Panc1 (cell line): ENCODE results near the gene PDE12. TPM values are rescaled to one million over a fixed set of nuclear protein-coding genes. Genes with fewer than 3 reads are reported as not detected.

Experiments
- ATAC-seq: fragments of 200-7000 bp; cut with Tn5 transposase; 2 replicates; pipeline ENCODE4 v1.9.1; 2020; ENCODE audit warnings: mild to moderate bottlenecking, moderate library complexity
- BruUV-seq: library from RNA; stranded (reverse); fragments of 400-500 nt; replicated peaks from 2 replicates; lab custom pipeline; 2021; lab: Mats Ljungman, UMichigan
- CTCF ChIA-PET: fragments of 300-600 bp; sonication (Branson Sonifier 250); formaldehyde crosslinking; loops from one replicate; lab custom pipeline; 2022; ENCODE audit warnings: antibody characterized with exemption; lab: Charles Lee
- POLR2A ChIA-PET: fragments of 300-600 bp; sonication (Branson Sonifier 250); formaldehyde crosslinking; loops from one replicate; lab custom pipeline; 2022; ENCODE audit warnings: antibody characterized with exemption; lab: Charles Lee
- DNase-seq: peaks from one replicate; pipeline ENCODE4 v3.0.0-alpha.2; 2010; ENCODE audit warnings: low read depth, low spot score
- H3K27ac ChIP-seq: 2 replicates; pipeline ENCODE4 v1.5.1; 2011; ENCODE audit warnings: mild to moderate bottlenecking, low read length, inconsistent platforms
- H3K27me3 ChIP-seq: fragments of 200-500 bp; sonication (Bioruptor generic); 2 replicates; pipeline ENCODE4 v1.6.0; 2014; ENCODE audit warnings: low read length, inconsistent platforms; ENCODE audit not compliant: control insufficient read depth, insufficient read depth
- H3K36me3 ChIP-seq: fragments of 200-500 bp; sonication (Bioruptor generic); 2 replicates; pipeline ENCODE4 v1.5.1; 2014; ENCODE audit warnings: inconsistent platforms, mild to moderate bottlenecking, low read length, moderate library complexity; ENCODE audit not compliant: control insufficient read depth, insufficient read depth
- H3K4me1 ChIP-seq: 2 replicates; pipeline ENCODE4 v1.5.1; 2011; ENCODE audit warnings: inconsistent platforms, mild to moderate bottlenecking, low read length, moderate library complexity; ENCODE audit not compliant: control insufficient read depth, insufficient read depth
- H3K4me3 ChIP-seq, 2 experiments: 2 replicates each; pipeline ENCODE4 v1.5.1; 2011 to 2012; ENCODE audit warnings: low read depth in 2 of 2, low read length in 2 of 2, mild to moderate bottlenecking in 2 of 2, inconsistent platforms in 1 of 2, moderate library complexity in 1 of 2
- H3K9me3 ChIP-seq: fragments of 200-500 bp; sonication (Bioruptor generic); 2 replicates; pipeline ENCODE4 v1.5.1; 2014; ENCODE audit warnings: low read depth, mild to moderate bottlenecking, inconsistent platforms, low read length, moderate library complexity; ENCODE audit not compliant: control insufficient read depth, insufficient read depth
- POLR2AphosphoS5 ChIP-seq: IDR thresholded peaks from 2 replicates; pipeline ENCODE4 v1.6.1; 2012; ENCODE audit warnings: mild to moderate bottlenecking, low read depth, low read length, moderate library complexity
- REST ChIP-seq, 2 experiments: IDR thresholded peaks; 2 replicates each; pipeline ENCODE4 v1.6.1; 2011 to 2012; ENCODE audit warnings: low read depth in 2 of 2, control low read depth in 1 of 2, low read length in 1 of 2, mild to moderate bottlenecking in 1 of 2, moderate library complexity in 1 of 2; ENCODE audit not compliant: insufficient read depth in 1 of 2
- SIN3A ChIP-seq: IDR thresholded peaks from 2 replicates; pipeline ENCODE4 v1.6.1; 2012; ENCODE audit warnings: low read depth, mild to moderate bottlenecking, low read length, moderate library complexity, borderline replicate concordance; ENCODE audit not compliant: insufficient read depth
- in situ Hi-C: cut with HindIII; loops from 2 replicates; pipeline ENCODE4 v1.10.0; 2016; ENCODE audit warnings: low sequenced_read_pairs, low pct_unique_long_range_greater_than_20kb
- intact Hi-C: fragments of 100-400 bp; cut with micrococcal nuclease; formaldehyde crosslinking; loops from one replicate; pipeline ENCODE4 v1.10.0; 2022; ENCODE audit not compliant: unreplicated experiment
- total RNA-seq: library from RNA; stranded (reverse); gene quantifications from one replicate; pipeline ENCODE4 v1.2.1, GENCODE V29; 2021; ENCODE audit not compliant: unreplicated experiment
- TF ChIP-seq, protein P1 (sequence below): fragments of 450-650 bp; IDR thresholded peaks from 2 replicates; pipeline ENCODE4 v1.5.1; 2017; ENCODE audit warnings: mild to moderate bottlenecking

The PDE12 gene
- total RNA-seq, 1 experiment from 2014 or later: 22.8 TPM

DNA sequence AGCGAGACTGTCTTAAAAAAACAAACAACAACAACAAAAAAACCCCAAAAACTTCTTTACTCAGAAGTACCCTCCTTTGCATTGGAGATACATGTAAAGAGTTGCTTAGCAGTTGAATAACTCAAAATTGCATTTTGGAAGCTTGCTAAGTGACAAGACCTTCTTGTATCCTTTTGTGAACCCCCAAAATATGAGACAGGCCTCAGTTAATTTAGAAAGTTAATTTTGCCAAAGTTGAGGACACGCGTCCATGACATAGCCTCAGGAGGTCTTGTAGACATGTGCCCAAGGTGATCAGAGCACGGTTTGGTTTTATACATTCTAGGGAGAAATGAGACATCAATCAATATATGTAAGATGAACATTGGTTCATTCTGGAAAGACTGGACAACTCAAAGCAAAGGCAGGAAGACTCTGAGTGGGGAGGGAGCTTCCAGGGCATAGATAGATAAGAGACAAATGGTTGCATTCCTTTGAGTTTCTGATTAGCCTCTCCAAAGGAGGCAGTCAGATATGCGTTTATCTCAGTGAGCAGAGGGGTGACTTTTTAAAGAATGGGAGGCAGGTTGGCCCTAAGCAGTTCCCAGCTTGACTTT, 42.8 kb downstream of the PDE12 start:
- peaks cover 11% of the 10 kb centered on the region for H3K4me1 ChIP-seq
- ATAC-seq (no peak), DNase-seq (no peak)
- CTCF ChIA-PET: no interaction called here
- no TSS peak for BruUV-seq
- H3K36me3 ChIP-seq: peaks cover 13% of the 10 kb centered on the region
- H3K4me3 ChIP-seq: peak overlapping the region; percentile 94 to 96
- no peak for TF ChIP-seq REST (IDR thresholded peaks at IDR 0.05; ENCODE audit: insufficient read depth in 1 of 2, low read depth in 2 of 2, low read length in 1 of 2)
- intact Hi-C loops: no loop called here
- in situ Hi-C loops: no loop called here
- POLR2A ChIA-PET: interaction anchor here (0.5 to 0.6 kb wide), 2 partner anchors 63 to 133 kb away, joined by 3 to 8 read pairs; no protein-coding TSS in a partner anchor
- H3K27me3 ChIP-seq: no peaks in the 10 kb centered on the region
- no peaks in the 10 kb centered on the region for H3K9me3 ChIP-seq
- H3K27ac ChIP-seq: peak overlapping the region; percentile 97

DNA sequence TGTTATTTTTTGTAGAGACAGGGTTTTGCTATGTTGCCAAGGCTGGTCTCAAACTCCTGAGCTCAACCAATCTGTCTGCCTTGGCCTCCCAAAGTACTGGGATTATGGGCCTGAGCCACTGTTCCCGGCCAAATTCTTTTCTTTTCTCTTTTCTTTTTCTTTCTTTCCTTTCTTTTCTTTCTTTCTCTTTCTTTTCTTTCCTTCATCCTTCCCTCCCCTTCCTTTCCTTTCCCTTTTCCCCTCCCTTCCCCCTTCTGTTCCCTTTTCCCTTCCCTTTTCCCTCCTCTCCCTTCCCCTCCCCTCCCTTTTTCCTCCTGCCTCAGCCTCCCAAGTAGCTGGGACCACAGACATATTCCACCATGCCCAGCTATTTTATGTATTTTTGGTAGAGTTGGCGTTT, 44.1 kb downstream of the PDE12 start:
- intact Hi-C loops: no loop called here
- H3K27me3 ChIP-seq: no peaks in the 10 kb centered on the region
- no peak overlapping the region for H3K27ac ChIP-seq
- no TSS peak for BruUV-seq
- peaks cover 3% of the 10 kb centered on the region; the same call in 1 of the 2 replicates for H3K4me1 ChIP-seq
- ChIA-PET POLR2A (no interaction called here), CTCF (interaction anchor here (0.6 kb wide), 1 partner anchor 90 kb away, joined by 17 read pairs; no protein-coding TSS in a partner anchor)
- H3K36me3 ChIP-seq: peaks cover 13% of the 10 kb centered on the region; the same call in 1 of the 2 replicates
- H3K4me3 ChIP-seq: no peak overlapping the region
- no peaks in the 10 kb centered on the region for H3K9me3 ChIP-seq
- DNase-seq: no peak
- TF ChIP-seq SIN3A: no peak
- TF ChIP-seq, protein P1, sequence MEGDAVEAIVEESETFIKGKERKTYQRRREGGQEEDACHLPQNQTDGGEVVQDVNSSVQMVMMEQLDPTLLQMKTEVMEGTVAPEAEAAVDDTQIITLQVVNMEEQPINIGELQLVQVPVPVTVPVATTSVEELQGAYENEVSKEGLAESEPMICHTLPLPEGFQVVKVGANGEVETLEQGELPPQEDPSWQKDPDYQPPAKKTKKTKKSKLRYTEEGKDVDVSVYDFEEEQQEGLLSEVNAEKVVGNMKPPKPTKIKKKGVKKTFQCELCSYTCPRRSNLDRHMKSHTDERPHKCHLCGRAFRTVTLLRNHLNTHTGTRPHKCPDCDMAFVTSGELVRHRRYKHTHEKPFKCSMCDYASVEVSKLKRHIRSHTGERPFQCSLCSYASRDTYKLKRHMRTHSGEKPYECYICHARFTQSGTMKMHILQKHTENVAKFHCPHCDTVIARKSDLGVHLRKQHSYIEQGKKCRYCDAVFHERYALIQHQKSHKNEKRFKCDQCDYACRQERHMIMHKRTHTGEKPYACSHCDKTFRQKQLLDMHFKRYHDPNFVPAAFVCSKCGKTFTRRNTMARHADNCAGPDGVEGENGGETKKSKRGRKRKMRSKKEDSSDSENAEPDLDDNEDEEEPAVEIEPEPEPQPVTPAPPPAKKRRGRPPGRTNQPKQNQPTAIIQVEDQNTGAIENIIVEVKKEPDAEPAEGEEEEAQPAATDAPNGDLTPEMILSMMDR: no peak
- TF ChIP-seq POLR2AphosphoS5: no peak
- in situ Hi-C loops: no loop called here
- ATAC-seq: no peak

DNA sequence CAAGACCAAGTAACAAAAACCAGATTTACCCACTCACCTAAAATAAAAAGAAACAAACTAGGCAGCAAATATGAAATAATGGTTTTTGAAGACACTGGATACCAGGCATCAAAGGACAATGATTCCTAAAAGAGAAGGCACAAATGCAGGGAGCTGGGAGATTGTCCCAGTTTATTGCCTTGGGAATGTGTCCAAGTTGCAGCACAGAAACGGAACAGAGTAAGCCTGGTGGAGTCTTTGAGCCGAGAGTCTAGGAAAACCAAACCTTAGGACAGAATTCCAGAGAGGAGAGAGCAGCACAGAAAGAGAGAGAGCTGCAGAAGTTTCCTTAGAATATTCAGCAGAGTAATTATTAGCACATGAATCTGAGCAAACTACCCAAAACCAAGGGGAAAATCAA, 48.9 kb downstream of the PDE12 start:
- intact Hi-C loops (no loop called here), in situ Hi-C loops (no loop called here)
- TF ChIP-seq SIN3A: no peak
- TF ChIP-seq, protein P1: no peak
- Histone ChIP-seq H3K27ac (no peak overlapping the region), H3K27me3 (no peaks in the 10 kb centered on the region), H3K9me3 (no peaks in the 10 kb centered on the region), H3K36me3 (no peaks in the 10 kb centered on the region), H3K4me1 (no peaks in the 10 kb centered on the region), H3K4me3 (no peak overlapping the region)
- DNase-seq (no peak), ATAC-seq (no peak)
- TSS peak; percentile 37 for BruUV-seq
- ChIA-PET POLR2A (no interaction called here), CTCF (no interaction called here)
